ENCODE measurements around the gene PAQR4.

GRCh38 chr16:2988590-2989099 is 19.5 kb downstream of the PAQR4 start:
- TF ChIP-seq POLR2AphosphoS5 (IDR thresholded peaks at IDR 0.05; ENCODE audit: borderline replicate concordance, low read depth, low read length), result no peak
- no peak for TF ChIP-seq EZH2 (IDR thresholded peaks at IDR 0.05)
- TF ChIP-seq FOXP2 (optimal IDR thresholded peaks at IDR 0.05; ENCODE audit: control extremely low read depth, extremely low read length, insufficient read depth), result no peak
